HG03342 (cell line): ENCODE results near the gene UCP2.
"Not testable (repeated sequence)": the region's sequence is repeated elsewhere in the genome, so short reads cannot be mapped to it uniquely, and the experiment has no call there.

Experiments used
- ATAC-seq: cut with Tn5 transposase; IDR thresholded peaks from one replicate; pipeline ENCODE4 v1.9.1; 2021; ENCODE audit warnings: mild to moderate bottlenecking, moderate library complexity; ENCODE audit not compliant: unreplicated experiment

Gene UCP2

GRCh38 chr11:73946798-73947458 is 35.7 kb downstream of the UCP2 start:
- no peak for ATAC-seq

- no peak for ATAC-seq
Observed at GRCh38 chr11:73945396-73945795, 37.2 kb downstream of the UCP2 start.

- no peak for ATAC-seq
Observed at GRCh38 chr11:73944901-73945300, 37.7 kb downstream of the UCP2 start.

- ATAC-seq = no peak
Observed at GRCh38 chr11:73944085-73944484, 38.6 kb downstream of the UCP2 start.

GRCh38 chr11:73942010-73942409 is 40.6 kb downstream of the UCP2 start:
- ATAC-seq = no peak

- ATAC-seq = no peak
Observed at GRCh38 chr11:73940801-73941570, 41.7 kb downstream of the UCP2 start.

- ATAC-seq = no peak
Observed at GRCh38 chr11:73939096-73939495, 43.5 kb downstream of the UCP2 start.

GRCh38 chr11:73936047-73936446 is 46.6 kb downstream of the UCP2 start:
- not testable (repeated sequence) for ATAC-seq

GRCh38 chr11:73932781-73933180 is 49.9 kb downstream of the UCP2 start:
- no peak for ATAC-seq

- ATAC-seq = no peak
Observed at GRCh38 chr11:73931951-73932350, 50.7 kb downstream of the UCP2 start.

- ATAC-seq = no peak
Observed at GRCh38 chr11:73931039-73931645, 51.5 kb downstream of the UCP2 start.

- no peak for ATAC-seq
Observed at GRCh38 chr11:73929388-73929787, 53.3 kb downstream of the UCP2 start.
